HCT116 (cell line): ENCODE measurements around the gene RRP12. TPM values are rescaled to one million over a fixed set of nuclear protein-coding genes. Genes with fewer than 3 reads are reported as not detected.

Experiments used
- ATAC-seq: fragments of 200-7000 bp; cut with Tn5 transposase; 2 replicates; pipeline ENCODE4 v1.9.1; 2020; ENCODE audit warnings: mild to moderate bottlenecking, moderate library complexity
- BruUV-seq: library from RNA; stranded (reverse); fragments of 400-500 nt; replicated peaks from 2 replicates; lab custom pipeline; 2021; lab: Mats Ljungman, UMichigan
- CTCF ChIA-PET: fragments of 300-600 bp; sonication (Branson Sonifier 250); formaldehyde crosslinking; loops from one replicate; lab custom pipeline; 2021; ENCODE audit warnings: antibody characterized with exemption; lab: Charles Lee
- POLR2A ChIA-PET: fragments of 300-600, 350-600 bp; sonication (Branson Sonifier 250); formaldehyde crosslinking; loops from one replicate; lab custom pipeline; 2021; ENCODE audit warnings: antibody characterized with exemption; lab: Charles Lee
- RAD21 ChIA-PET, 2 experiments: fragments of 300-600 bp; sonication (Branson Sonifier 250); formaldehyde crosslinking; loops; one replicate each; lab custom pipeline; 2023; ENCODE audit warnings: low total read pairs in 2 of 2; ENCODE audit not compliant: uncharacterized antibody in 2 of 2, unreplicated experiment in 2 of 2, low non-redundant PET in 1 of 2; lab: Charles Lee
- DNase-seq: peaks from one replicate; pipeline ENCODE4 v3.0.0-alpha.2; 2010; ENCODE audit warnings: low read depth, low spot score
- H2AFZ ChIP-seq: fragments of 200-600 bp; shearing (Covaris generic), sonication (generic); 2 replicates; pipeline ENCODE4 v1.6.1; 2017; ENCODE audit warnings: low read depth, mixed run types, mixed read lengths, antibody characterized with exemption, low read length; ENCODE audit not compliant: poor library complexity, severe bottlenecking
- H3K27ac ChIP-seq: 2 replicates; pipeline ENCODE4 v1.5.1; 2012; ENCODE audit warnings: low read depth, low read length
- H3K27me3 ChIP-seq: fragments of 200-600 bp; sonication (generic); 2 replicates; pipeline ENCODE4 v1.6.1; 2016; ENCODE audit warnings: mixed run types, low read length, mixed read lengths; ENCODE audit not compliant: insufficient read depth
- H3K36me3 ChIP-seq, 2 experiments: fragments of 200-500 bp in 1 of 2; fragments of 200-600 bp in 1 of 2; sonication (Bioruptor generic) in 1 of 2; sonication (generic) in 1 of 2; 2 replicates each; pipeline versions ENCODE4 v1.5.1 to v1.6.1; 2014 to 2016; ENCODE audit warnings: low read length in 2 of 2, inconsistent platforms in 1 of 2, mixed read lengths in 1 of 2, mixed run types in 1 of 2; ENCODE audit not compliant: insufficient read depth in 2 of 2, control insufficient read depth in 1 of 2
- H3K4me1 ChIP-seq, 2 experiments: fragments of 200-600 bp in 1 of 2; sonication (generic) in 1 of 2; 2 replicates each; pipeline versions ENCODE4 v1.5.1 to v1.6.1; 2012 to 2017; ENCODE audit warnings: low read length in 2 of 2, inconsistent platforms in 1 of 2, mild to moderate bottlenecking in 1 of 2, mixed read lengths in 1 of 2, mixed run types in 1 of 2, moderate library complexity in 1 of 2; ENCODE audit not compliant: insufficient read depth in 2 of 2, control insufficient read depth in 1 of 2
- H3K4me2 ChIP-seq: fragments of 200-600 bp; sonication (generic); 2 replicates; pipeline ENCODE4 v1.6.1; 2017; ENCODE audit warnings: mixed run types, low read length, mixed read lengths
- H3K4me3 ChIP-seq, 2 experiments: fragments of 200-600 bp in 1 of 2; sonication (generic) in 1 of 2; replicated peaks in 1 of 2; 2 replicates each; pipeline ENCODE4 v1.5.1; 2011 to 2016; ENCODE audit warnings: low read length in 2 of 2, control low read depth in 1 of 2, low read depth in 1 of 2, mild to moderate bottlenecking in 1 of 2, mixed read lengths in 1 of 2, mixed run types in 1 of 2
- H3K79me2 ChIP-seq: fragments of 200-600 bp; sonication (generic); 2 replicates; pipeline ENCODE4 v1.6.1; 2017; ENCODE audit warnings: mild to moderate bottlenecking, mixed run types, low read length, moderate library complexity, mixed read lengths; ENCODE audit not compliant: insufficient read depth
- H3K9ac ChIP-seq: fragments of 200-600 bp; sonication (generic); 2 replicates; pipeline ENCODE4 v1.6.1; 2016; ENCODE audit warnings: low read length, mixed read lengths
- H3K9me2 ChIP-seq: fragments of 200-600 bp; sonication (generic), shearing (Covaris generic); 2 replicates; pipeline ENCODE4 v1.6.1; 2017; ENCODE audit warnings: mixed run types, mild to moderate bottlenecking, moderate library complexity; ENCODE audit not compliant: insufficient read depth
- H3K9me3 ChIP-seq, 2 experiments: fragments of 200-500 bp in 1 of 2; fragments of 200-600 bp in 1 of 2; sonication (Bioruptor generic) in 1 of 2; sonication (generic) in 1 of 2; 2 replicates each; pipeline ENCODE4 v1.6.1; 2014 to 2017; ENCODE audit warnings: low read length in 2 of 2, mixed read lengths in 2 of 2, inconsistent platforms in 1 of 2, low read depth in 1 of 2, mild to moderate bottlenecking in 1 of 2, mixed run types in 1 of 2, moderate library complexity in 1 of 2; ENCODE audit not compliant: control insufficient read depth in 1 of 2, insufficient read depth in 1 of 2
- H4K20me1 ChIP-seq: fragments of 200-600 bp; sonication (generic), shearing (Covaris generic); 2 replicates; pipeline ENCODE4 v1.6.1; 2017; ENCODE audit warnings: mixed run types, mild to moderate bottlenecking, moderate library complexity; ENCODE audit not compliant: insufficient read depth
- EZH2phosphoT487 ChIP-seq: fragments of 200-600 bp; IDR thresholded peaks from 2 replicates; pipeline ENCODE4 v1.6.1; 2018; ENCODE audit warnings: antibody characterized with exemption, borderline replicate concordance
- SP1 ChIP-seq: IDR thresholded peaks from 2 replicates; pipeline ENCODE4 v1.6.1; 2012; ENCODE audit warnings: low read depth
- ZFX ChIP-seq: fragments of 450-650 bp; IDR thresholded peaks from 2 replicates; pipeline ENCODE4 v1.6.1; 2017
- intact Hi-C: fragments of 100-400 bp; cut with micrococcal nuclease; formaldehyde crosslinking; loops from 2 replicates; pipeline ENCODE4 v1.10.0; 2022
- total RNA-seq: library from RNA; stranded (reverse); gene quantifications from one replicate; pipeline ENCODE4 v1.2.1, GENCODE V29; 2021; ENCODE audit not compliant: unreplicated experiment
- TF ChIP-seq, protein P1 (sequence below): IDR thresholded peaks from 2 replicates; pipeline ENCODE4 v1.6.1; 2012; ENCODE audit warnings: low read depth
- TF ChIP-seq, protein P2 (sequence below): IDR thresholded peaks from 2 replicates; pipeline ENCODE4 v1.6.1; 2012
- TF ChIP-seq, protein P3 (sequence below): IDR thresholded peaks from 2 replicates; pipeline ENCODE4 v1.6.1; 2011; ENCODE audit warnings: mild to moderate bottlenecking, low read length, moderate library complexity; ENCODE audit not compliant: insufficient replicate concordance; ENCODE audit errors: extremely low read depth

Gene RRP12
- total RNA-seq, 1 experiment from 2014 or later, result 67.0 TPM

GRCh38 chr10:97307866-97308780 is 93.0 kb downstream of the RRP12 start (continued):
- TF ChIP-seq, protein P1, sequence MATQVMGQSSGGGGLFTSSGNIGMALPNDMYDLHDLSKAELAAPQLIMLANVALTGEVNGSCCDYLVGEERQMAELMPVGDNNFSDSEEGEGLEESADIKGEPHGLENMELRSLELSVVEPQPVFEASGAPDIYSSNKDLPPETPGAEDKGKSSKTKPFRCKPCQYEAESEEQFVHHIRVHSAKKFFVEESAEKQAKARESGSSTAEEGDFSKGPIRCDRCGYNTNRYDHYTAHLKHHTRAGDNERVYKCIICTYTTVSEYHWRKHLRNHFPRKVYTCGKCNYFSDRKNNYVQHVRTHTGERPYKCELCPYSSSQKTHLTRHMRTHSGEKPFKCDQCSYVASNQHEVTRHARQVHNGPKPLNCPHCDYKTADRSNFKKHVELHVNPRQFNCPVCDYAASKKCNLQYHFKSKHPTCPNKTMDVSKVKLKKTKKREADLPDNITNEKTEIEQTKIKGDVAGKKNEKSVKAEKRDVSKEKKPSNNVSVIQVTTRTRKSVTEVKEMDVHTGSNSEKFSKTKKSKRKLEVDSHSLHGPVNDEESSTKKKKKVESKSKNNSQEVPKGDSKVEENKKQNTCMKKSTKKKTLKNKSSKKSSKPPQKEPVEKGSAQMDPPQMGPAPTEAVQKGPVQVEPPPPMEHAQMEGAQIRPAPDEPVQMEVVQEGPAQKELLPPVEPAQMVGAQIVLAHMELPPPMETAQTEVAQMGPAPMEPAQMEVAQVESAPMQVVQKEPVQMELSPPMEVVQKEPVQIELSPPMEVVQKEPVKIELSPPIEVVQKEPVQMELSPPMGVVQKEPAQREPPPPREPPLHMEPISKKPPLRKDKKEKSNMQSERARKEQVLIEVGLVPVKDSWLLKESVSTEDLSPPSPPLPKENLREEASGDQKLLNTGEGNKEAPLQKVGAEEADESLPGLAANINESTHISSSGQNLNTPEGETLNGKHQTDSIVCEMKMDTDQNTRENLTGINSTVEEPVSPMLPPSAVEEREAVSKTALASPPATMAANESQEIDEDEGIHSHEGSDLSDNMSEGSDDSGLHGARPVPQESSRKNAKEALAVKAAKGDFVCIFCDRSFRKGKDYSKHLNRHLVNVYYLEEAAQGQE, result no peak
- TF ChIP-seq SP1 (no peak), ZFX (no peak), EZH2phosphoT487 (no peak)
- TF ChIP-seq, protein P2, sequence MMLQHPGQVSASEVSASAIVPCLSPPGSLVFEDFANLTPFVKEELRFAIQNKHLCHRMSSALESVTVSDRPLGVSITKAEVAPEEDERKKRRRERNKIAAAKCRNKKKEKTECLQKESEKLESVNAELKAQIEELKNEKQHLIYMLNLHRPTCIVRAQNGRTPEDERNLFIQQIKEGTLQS, result no peak
- TF ChIP-seq, all 23 proteins: peak for 0

DNA sequence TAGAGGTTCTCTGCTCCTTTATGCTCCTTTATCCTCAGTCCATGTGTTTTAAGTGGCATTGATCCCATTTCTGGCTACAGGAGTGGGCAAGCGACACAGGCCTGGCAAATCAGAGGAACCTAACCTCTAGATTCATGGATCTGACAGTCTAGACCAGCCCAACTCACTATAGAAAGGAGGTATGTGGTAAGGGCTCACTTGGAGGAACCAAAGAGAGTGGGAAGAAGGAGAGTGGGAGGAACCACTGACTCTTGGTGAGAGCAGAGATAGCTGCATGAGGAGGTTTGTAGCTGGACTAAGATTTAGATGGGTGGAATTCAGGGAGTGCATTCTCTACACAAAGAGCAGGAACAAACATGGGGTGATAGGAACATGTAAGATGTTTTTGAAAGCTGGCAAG is 93.7 kb downstream of the RRP12 start:
- Histone ChIP-seq H3K4me1 (no peaks in the 10 kb centered on the region), H3K9me3 (no peaks in the 10 kb centered on the region), H2AFZ (no peak overlapping the region), H4K20me1 (no peaks in the 10 kb centered on the region), H3K9ac (no peak overlapping the region), H3K9me2 (0 out of 2 replicates have a peak, but pooled peaks cover 4% of the 10 kb centered on the region), H3K36me3 (no peaks in the 10 kb centered on the region), H3K4me3 (no peak overlapping the region), H3K4me2 (no peak overlapping the region), H3K27ac (no peak overlapping the region), H3K27me3 (no peaks in the 10 kb centered on the region), H3K79me2 (no peaks in the 10 kb centered on the region)
- ATAC-seq (no peak), DNase-seq (no peak)
- ChIA-PET RAD21 (no interaction called here), CTCF (no interaction called here), POLR2A (no interaction called here)
- no TSS peak for BruUV-seq
- intact Hi-C loops, result no loop called here
- TF ChIP-seq, protein P3, sequence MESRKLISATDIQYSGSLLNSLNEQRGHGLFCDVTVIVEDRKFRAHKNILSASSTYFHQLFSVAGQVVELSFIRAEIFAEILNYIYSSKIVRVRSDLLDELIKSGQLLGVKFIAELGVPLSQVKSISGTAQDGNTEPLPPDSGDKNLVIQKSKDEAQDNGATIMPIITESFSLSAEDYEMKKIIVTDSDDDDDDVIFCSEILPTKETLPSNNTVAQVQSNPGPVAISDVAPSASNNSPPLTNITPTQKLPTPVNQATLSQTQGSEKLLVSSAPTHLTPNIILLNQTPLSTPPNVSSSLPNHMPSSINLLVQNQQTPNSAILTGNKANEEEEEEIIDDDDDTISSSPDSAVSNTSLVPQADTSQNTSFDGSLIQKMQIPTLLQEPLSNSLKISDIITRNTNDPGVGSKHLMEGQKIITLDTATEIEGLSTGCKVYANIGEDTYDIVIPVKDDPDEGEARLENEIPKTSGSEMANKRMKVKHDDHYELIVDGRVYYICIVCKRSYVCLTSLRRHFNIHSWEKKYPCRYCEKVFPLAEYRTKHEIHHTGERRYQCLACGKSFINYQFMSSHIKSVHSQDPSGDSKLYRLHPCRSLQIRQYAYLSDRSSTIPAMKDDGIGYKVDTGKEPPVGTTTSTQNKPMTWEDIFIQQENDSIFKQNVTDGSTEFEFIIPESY, result no peak

Other genes with a start within 250 kb of the RRP12 start
- 0.42 TPM for gene SLIT1, start 215.4 kb downstream of the RRP12 start, total RNA-seq
- 36.8 TPM for gene ARHGAP19, start 108.7 kb downstream of the RRP12 start, total RNA-seq
- gene FRAT1, start 82.1 kb downstream of the RRP12 start, total RNA-seq, result 1.7 TPM
- gene FRAT2, start 66.6 kb downstream of the RRP12 start, total RNA-seq, result 10.7 TPM
- 497 TPM for gene PGAM1, start 24.9 kb upstream of the RRP12 start, total RNA-seq
- gene EXOSC1, start 44.7 kb upstream of the RRP12 start, total RNA-seq, result 38.9 TPM
- gene ZDHHC16, start 44.8 kb upstream of the RRP12 start, total RNA-seq, result 34.0 TPM
- 101 TPM for gene MMS19, start 97.1 kb upstream of the RRP12 start, total RNA-seq
- gene UBTD1, start 97.6 kb upstream of the RRP12 start, total RNA-seq, result 12.8 TPM
- 0.15 TPM for gene ANKRD2, start 171.4 kb upstream of the RRP12 start, total RNA-seq
- 1.6 TPM for gene HOGA1, start 183.0 kb upstream of the RRP12 start, total RNA-seq
- gene C10orf62, start 188.4 kb upstream of the RRP12 start, total RNA-seq, result 0.32 TPM
- 8.0 TPM for gene MORN4, start 232.2 kb upstream of the RRP12 start, total RNA-seq
- gene PI4K2A, start 239.3 kb upstream of the RRP12 start, total RNA-seq, result 20.0 TPM